Measurements from ENCODE around the gene NIPBL.
"Not testable (repeated sequence)": the region's sequence is repeated elsewhere in the genome, so short reads cannot be mapped to it uniquely, and the experiment has no call there.

The NIPBL gene

GRCh38 chr5:36876299-36876964 is at the start of gene NIPBL:
Gene NIPBL, plus strand, starts transcription at chr5:36876769. Its CDS starts 76,928 bp downstream, at chr5:36953697.
- DNase-seq, result peak; percentile 94

- no peak for DNase-seq
Observed at GRCh38 chr5:36832274-36832673, 44.3 kb upstream of the NIPBL start.

GRCh38 chr5:36836831-36837230 is 39.7 kb upstream of the NIPBL start:
- no peak for DNase-seq

GRCh38 chr5:36839489-36840476 is 36.8 kb upstream of the NIPBL start:
- no peak for DNase-seq

- no peak for DNase-seq
Observed at GRCh38 chr5:36841677-36842076, 34.9 kb upstream of the NIPBL start.

GRCh38 chr5:36842087-36842486 is 34.5 kb upstream of the NIPBL start:
- no peak for DNase-seq

- DNase-seq, result no peak
Observed at GRCh38 chr5:36844305-36844704, 32.3 kb upstream of the NIPBL start.

- not testable (repeated sequence) for DNase-seq
Observed at GRCh38 chr5:36848545-36848944, 28.0 kb upstream of the NIPBL start.

- DNase-seq, result not testable (repeated sequence)
Observed at GRCh38 chr5:36852903-36853302, 23.7 kb upstream of the NIPBL start.

- no peak for DNase-seq
Observed at GRCh38 chr5:36854402-36855140, 22.0 kb upstream of the NIPBL start.

- DNase-seq, result no peak
Observed at GRCh38 chr5:36855141-36855495, 21.5 kb upstream of the NIPBL start.

GRCh38 chr5:36861871-36862270 is 14.7 kb upstream of the NIPBL start:
- no peak for DNase-seq

- DNase-seq, result peak; percentile 50
Observed at GRCh38 chr5:36870399-36871040, 6.0 kb upstream of the NIPBL start.

GRCh38 chr5:36874465-36874864 is 2.1 kb upstream of the NIPBL start:
- DNase-seq, result no peak

GRCh38 chr5:36875051-36875789 is 1.3 kb upstream of the NIPBL start:
- DNase-seq, result no peak

- peak; percentile 82 for DNase-seq
Observed at GRCh38 chr5:36875790-36876298, 725 bp upstream of the NIPBL start.

GRCh38 chr5:36876965-36877666 is 547 bp downstream of the NIPBL start:
- peak; percentile 40 for DNase-seq

GRCh38 chr5:36877667-36878391 is 1.3 kb downstream of the NIPBL start:
- DNase-seq, result no peak

- no peak for DNase-seq
Observed at GRCh38 chr5:36878392-36879082, 2.0 kb downstream of the NIPBL start.

All from NCI-H510A (cell line).